ENCODE results near the gene SFXN3. TPM values are rescaled to one million over a fixed set of nuclear protein-coding genes. Genes with fewer than 3 reads are reported as not detected.

SFXN3 gene
- total and polyA plus RNA-seq, 10 of the 15 experiments (the other 5 are each of a cell fraction or from before 2014, with no cell fraction given) = 0.05 to 11.3 (median 1.2) TPM

- ChIA-PET RAD21 (ENCODE audit: unreplicated experiment) (interaction anchor here (4.6 kb wide), 1 partner anchor 15 kb away, joined by 26 read pairs; no protein-coding TSS in a partner anchor), CTCF (interaction anchor here (1.4 to 5.7 kb wide), 5 partner anchors 11 to 87 kb away, joined by 4 to 91 read pairs (median 12); partner anchors contain the start of genes PDZD7, SFXN3 and SLF2), POLR2A (no interaction called here), SMC1A (ENCODE audit: uncharacterized antibody, unreplicated experiment) (no interaction called here)
- no TSS peak for BruUV-seq (replicated peaks)
- in situ Hi-C loops (cut with MboI) (no loop called here), intact Hi-C loops (cut with micrococcal nuclease; ENCODE audit: unreplicated experiment) (no loop called here)
- Histone ChIP-seq H3K27me3 (replicated peaks in 1 of 2; ENCODE audit: control insufficient read depth in 2 of 2, insufficient read depth in 2 of 2, low read length in 1 of 2) (no peaks in the 10 kb centered on the region), H3K9me3 (replicated peaks; ENCODE audit: control insufficient read depth, insufficient read depth, low read length) (no peaks in the 10 kb centered on the region), H3K4me1 (ENCODE audit: control insufficient read depth, insufficient read depth, low read length) (peaks cover 17% of the 10 kb centered on the region), H4K20me1 (ENCODE audit: control insufficient read depth, insufficient read depth) (no peaks in the 10 kb centered on the region), H3K9ac (ENCODE audit: control insufficient read depth, insufficient read depth, low read length) (peak overlapping the region; percentile 73), H3K36me3 (ENCODE audit: control insufficient read depth in 2 of 2, insufficient read depth in 2 of 2, low read length in 1 of 2) (peaks cover 0 to 2% of the 10 kb centered on the region in 2 experiments; a peak in 3 of 4 replicates), H3K79me2 (ENCODE audit: control insufficient read depth, insufficient read depth, low read length) (peaks cover 10% of the 10 kb centered on the region), H3K4me3 (peak overlapping the region; percentile 42), H2AFZ (ENCODE audit: control insufficient read depth, low read depth, low read length) (peak overlapping the region; percentile 64), H3K4me2 (ENCODE audit: control insufficient read depth, insufficient read depth) (peak overlapping the region; percentile 64), H3K27ac (ENCODE audit: control insufficient read depth, insufficient read depth) (peak overlapping the region; percentile 18; the same call in 1 of the 2 replicates)
- ATAC-seq (no peak), FAIRE-seq (no peak), DNase-seq (ENCODE audit: low read depth, low spot score) (no peak)
- 71% methylated on average over 18 of the region's 19 CpGs for WGBS (ENCODE audit: insufficient coverage, insufficient replicate concordance, low lambda C conversion rate, missing lambda C conversion rate)
- TF ChIP-seq ZZZ3 (IDR thresholded peaks at IDR 0.05; ENCODE audit: control insufficient read depth, insufficient read length, low read depth) (no peak), MLLT1 (IDR thresholded peaks at IDR 0.05) (peak; percentile 17; the same call in 1 of the 2 replicates)
These were observed 30.7 kb upstream of the SFXN3 start for GRCh38 chr10:101000127-101000914.
